GM12892 (cell line): Measurements from ENCODE around the gene KCNMA1.

ENCODE experiments used
- POLR2A ChIP-seq: IDR thresholded peaks from 2 replicates; pipeline ENCODE4 v1.6.1; 2011; ENCODE audit warnings: low read depth, low read length, control low read depth
- POLR2AphosphoS5 ChIP-seq: IDR thresholded peaks from 2 replicates; pipeline ENCODE4 v1.6.1; 2011; ENCODE audit warnings: low read depth, low read length, control low read depth
- TAF1 ChIP-seq: IDR thresholded peaks from 2 replicates; pipeline ENCODE4 v1.6.1; 2011; ENCODE audit warnings: low read depth, mild to moderate bottlenecking, control low read depth, low read length, borderline replicate concordance

DNA sequence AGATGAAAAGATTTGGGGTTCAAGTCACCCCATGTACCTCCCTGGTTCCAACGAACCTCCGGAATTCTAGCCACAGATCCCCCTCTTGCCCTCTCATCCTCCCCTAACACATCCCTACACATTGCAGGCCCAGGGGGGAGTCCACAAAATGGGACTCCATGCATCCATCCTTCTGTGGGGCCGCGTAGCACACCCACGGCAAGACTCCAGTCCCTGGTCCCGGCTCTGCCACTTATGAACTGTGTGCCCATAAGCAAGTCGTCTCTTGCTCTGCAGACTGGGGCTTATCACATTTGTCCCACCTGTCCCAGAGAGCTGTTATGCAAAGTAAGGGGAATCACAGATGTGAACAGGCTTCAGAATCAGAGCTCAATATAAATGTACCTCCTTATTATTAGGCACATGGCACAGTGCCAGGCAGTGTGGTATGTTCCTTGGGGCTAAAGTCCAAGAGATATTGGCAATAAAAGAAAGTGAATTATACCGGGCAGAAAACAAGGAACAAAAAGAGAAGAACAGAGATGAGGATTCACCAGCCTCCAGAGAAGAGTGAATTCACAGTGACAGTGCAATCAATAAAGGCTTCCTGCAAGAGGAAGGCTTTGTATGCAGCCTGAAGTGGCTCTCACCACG lies 73.9 kb downstream of the KCNMA1 start:
- TF ChIP-seq POLR2A = no peak
- no peak for TF ChIP-seq POLR2AphosphoS5
- no peak for TF ChIP-seq TAF1
